Measurements from ENCODE around the gene ZNF175.
"Not testable (repeated sequence)": the region's sequence is repeated elsewhere in the genome, so short reads cannot be mapped to it uniquely, and the experiment has no call there.

Gene ZNF175

DNA sequence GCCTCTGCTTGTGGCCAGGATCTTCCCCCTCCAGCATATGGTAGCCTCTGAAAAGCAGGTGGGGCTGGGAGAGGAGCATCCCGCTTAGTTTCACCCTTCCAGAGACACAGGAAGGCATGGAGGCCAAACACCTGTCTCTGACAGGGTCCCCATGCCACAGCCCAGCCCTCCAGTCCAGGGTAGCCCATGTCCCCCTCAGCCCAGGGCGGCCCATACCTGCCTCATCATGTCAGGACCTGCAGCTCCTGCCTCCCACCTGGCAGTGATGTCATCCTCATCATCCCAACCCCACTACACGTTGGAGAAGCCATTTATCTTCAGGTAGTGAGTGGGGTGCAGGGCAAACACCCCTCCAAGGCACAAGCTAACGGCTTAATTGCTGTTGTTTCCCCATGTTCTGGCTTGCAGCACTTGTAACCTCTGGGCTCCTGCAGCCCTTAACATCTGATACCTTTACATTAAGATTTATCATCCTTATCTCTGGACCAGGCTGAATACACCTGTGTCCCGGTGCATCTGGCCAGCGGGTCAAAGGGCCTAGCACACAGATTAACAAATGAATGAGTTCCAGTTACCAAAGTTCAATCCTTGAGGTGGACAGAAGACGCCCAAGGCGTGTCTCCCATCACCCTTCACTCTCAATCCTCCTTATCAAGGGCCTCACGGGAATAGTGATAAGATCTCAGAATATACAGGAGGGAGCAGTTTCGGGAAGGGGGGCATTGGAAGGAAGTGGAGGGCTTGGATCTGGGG is 22.2 kb downstream of the ZNF175 start:
- DNase-seq, result no peak

DNA sequence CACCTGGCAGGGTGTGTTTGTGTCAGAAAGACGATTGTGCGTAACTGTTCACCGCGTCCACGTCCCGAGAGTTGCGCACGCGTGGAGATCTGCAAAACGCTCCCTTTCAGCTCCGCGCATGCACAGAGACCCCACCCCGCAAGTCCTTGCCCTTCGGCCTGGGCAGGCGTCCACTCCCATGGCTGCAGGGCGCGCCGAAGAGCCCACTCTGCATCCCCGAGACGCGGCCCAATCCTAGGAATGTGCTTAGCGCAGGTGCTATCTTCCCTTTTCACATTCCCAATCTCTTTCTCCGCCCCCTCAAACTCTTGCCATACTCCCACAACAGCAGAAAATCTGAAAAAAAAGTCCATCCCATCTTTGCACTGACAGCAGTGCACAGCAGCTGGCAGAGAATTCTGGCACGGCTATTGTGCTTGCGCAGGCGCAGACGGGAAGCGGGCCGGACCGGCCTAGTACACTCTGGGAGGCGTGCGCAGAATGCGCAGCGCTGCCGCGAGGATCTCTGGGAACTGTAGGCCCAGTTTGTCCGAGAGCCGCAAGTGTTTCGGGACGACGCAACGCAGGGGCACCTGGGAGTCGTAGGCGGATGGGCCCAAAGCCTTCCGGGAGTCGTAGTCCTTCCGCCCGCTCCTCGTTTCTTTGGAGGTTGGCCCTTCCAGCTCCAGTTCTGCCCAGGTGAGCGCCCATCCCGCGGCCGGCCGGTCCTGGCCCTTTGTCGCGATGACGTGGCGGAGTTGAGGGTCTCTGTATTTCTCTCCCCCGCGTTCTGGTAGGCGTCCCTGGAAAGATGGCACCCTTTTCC is 23.1 kb downstream of the ZNF175 start:
- peak; percentile 72 for DNase-seq

DNA sequence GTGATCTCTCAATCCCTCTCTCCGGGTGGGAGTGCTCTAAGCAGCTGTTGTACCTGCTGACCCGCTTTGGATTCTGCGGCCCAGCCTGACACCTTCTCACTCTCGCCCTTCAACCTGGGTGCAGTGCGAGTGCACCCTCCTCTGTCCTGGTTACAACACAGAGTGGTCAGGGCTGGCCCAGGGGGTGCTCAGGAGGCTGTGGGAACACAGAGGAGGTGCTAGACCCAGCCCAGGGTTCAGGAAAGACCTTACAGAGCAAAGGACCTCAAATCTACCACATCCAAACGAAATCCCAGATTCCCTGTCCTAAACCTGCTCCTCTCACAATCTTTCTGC is 23.7 kb downstream of the ZNF175 start:
- DNase-seq, result no peak

DNA sequence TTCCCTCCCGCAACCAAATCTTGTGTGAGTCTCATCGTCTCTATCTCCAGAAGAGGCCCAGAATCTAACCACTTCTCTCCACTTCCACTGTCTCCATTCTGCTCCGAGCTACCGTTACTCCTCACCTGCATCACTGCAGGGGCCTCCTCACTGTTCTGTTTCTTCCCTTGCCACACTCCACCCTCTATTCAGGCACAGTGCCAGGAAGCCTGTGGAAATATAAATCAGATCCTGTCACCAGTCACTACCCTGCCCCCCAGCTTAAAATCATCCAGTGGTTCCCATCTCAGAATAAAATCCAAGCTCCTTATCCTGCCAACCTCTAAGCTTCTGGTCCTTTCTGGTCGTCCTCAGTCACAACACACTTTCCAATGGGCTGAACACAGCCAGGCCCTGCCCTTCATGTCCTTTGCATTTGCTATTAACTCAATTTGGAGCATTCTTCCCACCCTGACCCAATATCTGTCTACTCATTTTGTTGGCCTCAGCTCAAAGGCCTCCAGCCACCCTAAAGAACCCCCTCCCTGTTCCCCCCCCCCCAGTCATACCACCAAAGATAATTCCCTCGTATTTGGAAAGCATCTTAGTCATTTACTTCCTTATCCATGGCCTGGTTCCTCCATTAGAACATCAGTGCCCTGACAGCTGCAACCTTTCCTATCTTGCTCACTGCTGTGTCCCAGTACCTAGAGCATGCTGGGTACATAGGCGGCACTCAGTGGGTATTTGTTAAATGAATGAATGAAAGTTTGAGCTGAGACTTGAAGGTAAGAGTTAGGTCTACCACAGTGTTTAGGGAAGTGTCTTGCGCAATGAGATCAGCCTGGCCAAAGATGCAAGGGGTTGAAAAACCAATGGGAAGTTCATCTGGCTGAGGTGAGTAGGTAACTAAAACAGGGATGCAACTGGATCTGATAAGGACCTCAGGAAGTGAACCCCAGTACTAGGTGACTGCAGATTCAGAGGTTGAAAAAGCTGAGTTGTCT is 24.4 kb downstream of the ZNF175 start:
- no peak for DNase-seq

DNA sequence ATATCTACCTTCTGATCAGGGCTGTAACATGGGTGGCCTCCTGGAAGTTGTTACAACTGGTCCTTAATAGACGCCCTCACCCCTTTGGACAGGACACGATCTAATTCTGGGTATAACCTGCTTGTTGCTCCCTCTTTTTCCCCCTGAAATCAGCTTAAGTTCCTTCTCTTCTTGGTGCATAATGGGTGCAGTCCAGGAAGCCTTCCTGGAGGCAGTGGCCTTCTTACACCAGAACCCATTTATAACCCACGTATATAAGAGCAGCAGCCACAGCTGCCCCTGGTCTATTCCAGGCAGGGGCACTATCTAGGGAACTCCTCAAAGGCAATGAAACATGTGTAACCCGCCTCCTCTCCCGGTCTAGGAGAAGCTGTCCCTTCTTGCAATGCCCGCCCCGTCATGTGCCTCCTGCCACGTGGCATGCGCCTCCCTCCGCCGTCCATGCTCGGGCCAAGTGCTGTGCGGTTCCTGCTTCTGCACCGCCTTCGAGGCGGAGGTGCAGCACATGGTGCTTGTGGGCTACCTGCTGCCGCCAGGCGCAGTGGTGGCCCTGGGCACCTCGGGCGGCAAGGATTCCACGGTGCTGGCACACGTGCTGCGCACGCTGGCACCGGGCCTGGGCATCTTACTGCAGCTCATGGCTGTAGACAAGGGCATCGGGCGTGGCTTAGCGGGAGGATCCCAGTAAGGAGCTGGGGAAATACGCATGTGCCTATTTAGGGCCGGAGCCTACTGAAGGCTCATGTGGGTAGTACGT is 27.3 kb downstream of the ZNF175 start:
- no peak for DNase-seq

DNA sequence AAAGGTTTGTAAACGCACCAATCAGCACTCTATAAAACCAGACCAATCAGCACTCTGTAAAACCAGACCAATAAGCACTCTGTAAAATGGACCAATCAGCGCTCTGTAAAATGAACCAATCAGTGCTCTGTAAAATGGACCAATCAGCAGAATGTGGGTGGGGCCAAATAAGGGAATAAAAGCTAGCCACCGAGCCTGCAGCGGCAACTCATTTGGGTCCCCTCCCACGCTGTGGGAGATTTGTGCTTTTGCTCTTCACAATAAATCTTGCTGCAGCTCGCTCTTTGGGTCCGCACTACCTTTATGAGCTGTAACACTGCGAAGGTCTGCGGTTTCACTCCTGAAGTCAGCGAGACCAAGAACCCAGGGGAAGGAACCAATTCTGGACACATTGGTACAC is 28.0 kb downstream of the ZNF175 start:
- no peak for DNase-seq

DNA sequence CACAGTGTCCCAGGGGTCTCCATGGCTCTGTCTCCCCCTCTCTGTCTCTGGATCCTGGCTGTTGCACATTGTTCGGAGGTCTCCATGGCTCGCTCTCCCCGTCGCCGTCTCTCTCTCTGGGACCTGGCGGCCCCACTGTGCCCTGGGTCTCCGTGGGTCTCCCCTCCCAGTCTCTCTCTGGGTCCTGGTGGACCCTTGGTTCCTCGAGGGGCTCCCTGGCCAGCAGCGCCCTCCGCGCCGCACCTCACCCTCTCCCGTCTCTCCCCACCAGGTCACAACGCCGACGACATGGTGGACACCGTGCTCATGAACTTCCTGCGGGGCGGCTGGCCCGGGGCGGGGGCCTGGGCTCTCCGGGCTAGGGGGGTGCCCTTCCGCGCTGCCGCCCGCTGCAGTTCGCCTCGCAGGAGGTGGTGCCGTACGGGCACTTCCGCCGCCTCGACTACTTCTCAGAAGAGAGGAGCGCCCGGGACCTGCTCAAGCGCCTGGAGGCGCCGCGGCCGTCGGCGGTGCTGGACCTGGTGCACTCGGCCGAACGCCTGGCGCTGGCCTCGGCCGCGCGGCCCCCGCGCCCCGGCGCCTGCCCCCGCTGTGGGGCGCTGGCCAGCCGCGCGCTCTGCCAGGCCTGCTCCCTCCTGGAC is 30.0 kb downstream of the ZNF175 start:
- no peak for DNase-seq

DNA sequence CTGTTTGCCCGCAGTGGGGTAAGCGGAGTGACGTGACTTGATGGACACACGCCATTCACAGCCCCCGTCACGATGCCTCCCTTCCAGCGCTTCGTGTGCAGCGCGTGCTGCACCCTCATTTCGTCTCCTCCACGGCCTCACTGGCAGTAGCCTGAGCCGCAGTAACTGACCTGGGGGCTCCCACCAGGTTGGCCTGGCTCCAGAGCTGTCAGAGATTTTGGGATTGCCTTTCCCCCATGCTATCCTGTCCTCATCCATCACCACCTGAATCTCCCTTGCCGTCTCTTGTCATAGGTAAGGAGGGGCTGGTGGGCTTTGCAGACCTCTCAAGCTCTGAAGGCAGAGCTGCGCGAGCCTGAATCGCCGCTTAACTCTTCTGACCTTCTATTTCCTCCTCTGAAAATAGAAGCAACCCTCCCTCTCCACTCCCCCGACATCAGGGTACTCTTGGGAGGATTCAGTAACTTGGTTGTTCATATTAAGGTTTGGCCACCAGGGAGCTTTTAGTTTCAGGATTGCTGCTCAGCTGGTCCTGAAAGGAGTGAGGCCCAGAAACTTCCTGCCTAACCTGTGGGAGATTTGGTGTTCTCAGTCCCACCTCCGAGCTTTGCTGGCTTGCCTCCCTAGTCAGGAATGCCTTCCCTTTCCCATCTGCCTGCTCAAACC is 31.2 kb downstream of the ZNF175 start:
- no peak for DNase-seq

DNA sequence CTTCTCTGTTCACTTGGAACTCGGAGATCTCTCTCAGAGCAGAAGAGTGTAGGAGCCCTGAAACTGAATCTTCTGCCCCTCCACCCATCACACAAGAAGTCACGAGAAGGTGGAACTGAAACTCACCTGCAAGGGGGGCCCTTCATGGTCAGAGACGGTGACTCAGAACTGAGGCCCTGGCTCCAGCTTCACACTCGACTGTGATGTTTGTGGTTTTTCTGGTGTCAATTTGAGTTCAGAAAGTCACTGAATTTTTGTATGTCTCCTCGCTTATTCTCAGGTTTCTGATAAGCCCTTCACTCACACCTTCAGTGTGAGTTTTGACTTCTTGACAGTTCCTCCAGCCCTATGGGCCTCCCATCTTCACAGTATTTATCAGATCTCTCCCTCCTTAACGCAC is 36.0 kb downstream of the ZNF175 start:
- DNase-seq, result no peak

DNA sequence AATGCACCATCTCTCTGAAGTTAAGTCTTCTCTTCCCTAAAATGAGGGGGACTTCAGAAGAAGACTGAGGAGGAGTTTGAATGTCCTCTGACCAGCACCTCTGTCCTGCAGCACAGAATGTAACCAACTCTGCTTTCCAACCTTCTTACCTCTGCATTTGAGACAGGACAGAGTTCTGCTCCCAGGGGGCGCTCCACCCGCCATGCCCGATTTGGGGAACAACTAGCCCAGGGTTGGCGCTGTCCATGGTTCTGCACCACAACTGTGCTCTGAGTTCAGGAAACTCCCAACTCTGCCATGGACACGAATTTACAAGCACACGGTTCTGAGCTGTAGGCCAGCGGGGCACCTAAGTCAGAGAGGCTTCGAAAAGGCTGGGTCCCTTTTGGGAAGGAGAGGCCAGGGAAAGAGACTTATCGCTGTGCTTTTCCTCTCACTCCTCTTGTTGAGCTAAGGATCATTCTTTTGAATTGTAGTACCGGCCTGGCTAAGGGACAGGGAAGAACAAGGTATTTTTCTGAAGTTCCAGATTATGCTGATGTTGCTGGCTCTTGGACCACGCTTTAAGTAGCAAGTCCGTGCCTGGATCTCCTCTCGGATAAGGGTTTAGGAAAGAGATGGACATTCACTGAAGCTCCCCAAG is 37.0 kb downstream of the ZNF175 start:
- no peak for DNase-seq

DNA sequence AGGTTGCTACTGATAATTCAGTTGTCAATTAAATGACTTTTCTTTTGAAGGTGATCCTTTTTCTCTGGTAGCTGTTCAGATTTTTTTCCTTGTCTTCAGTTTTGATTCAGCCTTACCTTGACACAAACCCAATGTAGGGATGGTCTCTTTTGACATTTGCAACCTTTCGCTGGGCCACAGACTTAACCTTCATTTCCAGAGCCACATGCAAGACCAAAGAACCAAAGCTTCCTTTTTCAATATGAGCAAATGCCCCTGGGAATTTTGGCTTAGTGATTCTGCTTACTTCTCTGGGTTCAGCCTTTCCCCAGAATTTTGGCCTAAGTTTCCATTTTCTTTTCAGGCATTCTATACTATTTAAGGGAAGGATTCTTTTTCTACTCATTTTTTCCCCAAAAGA is 39.5 kb downstream of the ZNF175 start:
- no peak for DNase-seq

DNA sequence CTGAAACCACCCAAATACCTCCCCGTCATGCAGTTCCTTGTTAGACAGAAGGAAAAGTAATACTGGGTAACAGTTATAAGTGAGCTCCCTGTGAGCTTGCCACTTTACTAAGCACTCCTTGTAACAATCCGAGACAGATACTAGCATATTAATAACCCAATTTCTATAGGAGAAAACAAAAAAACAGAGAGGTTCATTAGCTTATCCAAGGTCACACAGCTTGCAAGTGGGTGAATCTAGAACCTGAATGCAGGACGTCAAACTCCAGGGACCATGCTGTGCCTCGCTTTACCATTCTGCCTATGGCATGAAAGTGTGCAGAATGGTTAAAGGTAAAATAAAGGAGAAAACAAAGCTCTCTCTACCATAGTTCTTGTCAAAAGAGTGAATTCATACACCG is 43.7 kb downstream of the ZNF175 start:
- no peak for DNase-seq

DNA sequence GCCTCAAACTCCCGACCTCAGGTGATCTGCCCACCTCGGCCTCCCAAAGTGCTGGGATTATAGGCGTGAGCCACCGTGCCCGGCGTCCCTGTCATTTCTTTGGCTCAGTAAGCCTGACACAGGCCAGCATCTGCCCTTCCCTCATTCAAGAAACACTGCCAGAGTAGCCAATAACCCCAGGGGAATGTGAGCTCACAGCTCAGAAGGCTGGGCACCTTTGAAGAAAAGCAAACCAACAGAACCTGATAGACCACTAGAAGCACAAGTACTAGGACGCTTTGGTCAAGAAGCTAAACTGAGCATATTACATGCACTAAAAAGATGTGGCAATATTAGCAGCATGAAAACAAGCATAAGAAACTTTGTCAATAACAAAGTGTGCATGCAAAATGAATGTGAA is 44.9 kb downstream of the ZNF175 start:
- DNase-seq, result no peak

DNA sequence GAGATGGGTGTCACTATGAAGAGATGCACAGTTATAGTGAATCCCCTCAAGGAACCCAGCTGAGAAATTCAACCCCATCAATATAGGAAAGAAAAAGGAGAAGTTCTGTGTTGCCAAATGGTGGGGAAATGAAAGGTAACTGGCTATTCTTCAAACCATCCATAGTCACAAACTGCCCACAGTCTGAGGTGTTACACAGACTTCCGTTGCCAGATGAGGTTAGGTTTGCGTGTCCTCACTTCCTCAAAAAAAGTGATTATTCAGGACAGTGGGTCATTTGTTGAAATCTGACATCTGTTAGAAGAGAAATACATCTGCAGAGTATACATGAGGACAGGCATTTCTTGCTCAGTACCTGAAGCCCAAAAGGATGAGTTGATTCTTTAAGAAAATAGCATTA is 50.1 kb downstream of the ZNF175 start:
- DNase-seq, result no peak

DNA sequence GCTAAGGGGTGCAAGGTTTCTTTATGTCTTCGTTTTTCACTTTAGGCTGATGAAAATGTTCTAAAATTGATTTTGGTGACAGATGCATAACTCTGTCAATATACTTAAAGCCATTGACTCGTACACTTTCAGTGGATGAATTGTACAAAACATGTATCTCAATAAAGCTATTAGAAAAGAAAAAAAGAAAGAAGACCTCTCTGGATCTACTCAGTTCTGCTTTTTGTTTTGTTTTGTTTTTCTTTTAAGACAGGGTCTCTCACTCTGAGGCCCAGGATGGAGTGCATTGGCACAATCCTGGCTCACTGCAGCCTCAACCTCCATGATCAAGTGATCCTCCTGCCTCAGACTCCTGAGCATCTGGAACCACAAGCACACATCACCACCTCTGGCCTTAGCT is 55.6 kb downstream of the ZNF175 start:
- no peak for DNase-seq

DNA sequence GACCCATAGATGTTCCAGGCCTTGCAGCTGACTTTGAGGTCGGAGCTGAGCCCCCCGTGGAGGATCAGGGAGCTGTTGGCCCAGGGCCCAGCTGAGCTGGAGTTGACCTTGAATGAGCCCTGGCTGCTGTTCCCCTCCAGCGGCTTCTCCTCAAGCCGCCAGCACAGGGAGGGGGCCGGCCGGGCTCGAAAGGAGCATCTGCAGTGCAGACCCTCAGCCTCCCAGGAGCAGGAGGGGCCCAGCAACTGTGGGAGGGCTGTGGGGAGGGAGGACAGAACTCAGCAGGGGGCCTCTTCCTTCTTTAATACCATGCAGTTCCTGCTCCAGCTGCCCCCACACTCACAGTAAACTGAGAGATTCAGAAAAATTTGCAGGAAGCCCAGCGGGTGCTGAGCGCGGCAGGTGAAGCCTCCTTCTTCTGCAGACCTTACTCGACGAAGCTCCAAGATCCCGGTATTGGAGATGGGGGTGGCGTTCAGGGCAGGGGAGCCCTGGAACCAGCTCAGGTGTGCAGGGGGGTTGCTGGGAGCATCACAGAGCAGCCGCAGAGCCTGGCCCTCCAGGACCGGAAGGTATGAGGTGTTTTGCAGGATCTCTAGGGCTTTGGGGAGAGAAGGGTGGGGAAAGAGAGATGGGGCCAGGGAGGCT is 56.5 kb downstream of the ZNF175 start:
- no peak for DNase-seq

DNA sequence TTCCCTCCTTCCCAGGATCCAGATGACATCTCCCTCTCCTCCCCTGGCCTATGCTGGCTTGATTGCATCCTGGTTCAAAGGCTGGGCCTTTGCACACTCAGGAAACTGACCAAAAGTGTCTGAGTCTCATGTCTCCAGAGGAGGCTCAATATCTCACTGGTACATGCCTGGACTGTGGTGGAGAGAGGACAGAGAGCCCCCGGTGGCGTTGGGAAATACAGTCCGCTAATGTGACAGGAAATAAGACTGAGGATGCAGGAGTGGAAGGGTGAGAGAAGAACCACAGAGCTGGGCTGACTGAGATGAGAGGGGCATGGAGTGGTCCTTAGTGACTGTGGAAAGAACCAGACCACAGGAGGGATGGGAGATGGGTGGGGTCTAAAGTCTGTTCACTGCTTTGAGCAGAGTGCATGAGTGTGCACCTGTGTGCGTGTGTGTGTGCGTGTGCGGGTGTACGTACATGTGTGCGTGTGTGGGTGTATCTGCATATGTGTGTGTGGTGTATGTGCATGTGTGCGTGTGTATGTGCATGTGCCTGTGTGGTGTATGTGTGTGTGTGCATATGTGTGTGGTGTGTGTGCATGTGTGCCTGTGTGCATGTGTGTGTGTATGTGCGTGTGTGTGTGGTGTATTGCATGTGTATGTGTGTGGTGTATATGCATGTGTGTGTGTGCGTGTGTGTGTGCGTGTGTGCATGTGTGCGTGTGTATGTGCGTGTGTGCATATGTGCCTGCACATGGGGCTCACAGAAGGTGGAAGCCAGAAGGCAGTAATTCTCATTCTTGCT is 57.3 kb downstream of the ZNF175 start:
- no peak for DNase-seq

DNA sequence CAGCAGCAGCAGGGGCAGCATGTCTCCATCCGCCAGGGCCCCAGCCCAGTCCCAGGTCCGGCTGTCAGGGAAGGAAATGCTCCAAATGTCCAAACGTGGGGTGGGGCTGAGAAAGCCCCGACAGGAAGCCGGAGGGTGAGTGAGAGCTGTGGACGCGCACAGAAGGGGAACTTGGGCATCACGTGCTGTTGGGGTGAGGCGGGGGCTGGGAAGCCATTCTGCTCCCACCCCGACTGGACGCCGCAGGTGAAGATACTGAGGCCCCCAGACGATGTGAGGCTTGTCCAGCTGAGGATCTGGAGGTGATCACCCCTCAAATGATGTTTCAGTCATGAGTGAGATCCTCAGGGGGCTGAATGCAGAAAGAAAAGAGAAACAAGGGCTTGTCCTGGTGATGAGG is 59.2 kb downstream of the ZNF175 start, which contains the start of gene SIGLEC5:
Gene SIGLEC5 (minus strand): TSS at position 87 of the 400 bp plus-strand sequence. CDS start 66 bp downstream, at position 21.
- not testable (repeated sequence) for DNase-seq

DNA sequence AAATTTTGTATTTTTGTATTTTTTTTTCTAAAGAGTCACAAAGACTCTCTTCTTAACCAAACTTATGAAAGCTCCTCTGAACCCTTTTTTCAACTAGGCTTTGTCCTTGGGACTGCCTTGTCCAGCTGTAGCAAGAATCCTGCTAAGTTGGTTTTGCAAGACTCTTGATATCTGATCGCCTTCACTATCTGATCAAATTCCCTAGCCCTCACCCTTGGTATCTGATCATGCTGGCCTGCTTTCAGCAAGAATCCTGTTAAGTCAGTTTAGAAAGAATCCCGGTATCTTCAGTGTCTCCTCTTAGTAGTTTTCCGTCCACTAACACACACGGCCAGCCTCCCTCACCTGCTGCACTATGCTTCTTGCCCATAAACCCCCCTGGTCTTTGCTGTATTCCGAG is 61.0 kb downstream of the ZNF175 start:
- no peak for DNase-seq

Data from SIG-M5 (cell line).